VCaP (cell line): ENCODE results near the gene GRHL3.
A peak's percentile ranks its signal among the peaks of the same experiment; 100 is the strongest.

Experiments
- H3K27ac ChIP-seq: fragments of 450-650 bp; 2 replicates; pipeline ENCODE4 v1.5.1; 2017
- TF ChIP-seq, protein P1 (sequence below): fragments of 450-650 bp; conservative IDR thresholded peaks from 2 replicates; pipeline ENCODE4 v1.5.1; 2017; ENCODE audit warnings: mild to moderate bottlenecking, moderate library complexity

Gene GRHL3

DNA sequence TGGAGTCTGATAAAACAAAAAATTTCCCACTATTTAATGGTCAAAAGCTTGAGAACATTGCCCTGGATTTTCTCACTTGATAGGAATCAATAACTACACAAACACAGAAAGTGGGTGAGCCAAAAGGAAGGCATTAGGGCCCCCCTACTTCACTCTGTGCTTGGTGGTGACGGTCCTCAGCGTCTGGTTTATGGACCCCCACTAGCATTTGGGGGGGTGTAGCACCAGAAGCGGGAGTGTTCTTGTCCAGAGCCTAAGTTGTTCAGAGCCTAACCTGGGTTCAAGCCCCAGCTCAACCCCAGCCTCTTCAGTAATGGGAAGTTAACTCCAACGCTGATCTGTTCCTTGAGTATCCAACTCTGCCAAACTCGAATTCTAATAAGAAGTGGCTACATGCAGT is 61.4 kb downstream of the GRHL3 start:
- no peak overlapping the region for H3K27ac ChIP-seq

DNA sequence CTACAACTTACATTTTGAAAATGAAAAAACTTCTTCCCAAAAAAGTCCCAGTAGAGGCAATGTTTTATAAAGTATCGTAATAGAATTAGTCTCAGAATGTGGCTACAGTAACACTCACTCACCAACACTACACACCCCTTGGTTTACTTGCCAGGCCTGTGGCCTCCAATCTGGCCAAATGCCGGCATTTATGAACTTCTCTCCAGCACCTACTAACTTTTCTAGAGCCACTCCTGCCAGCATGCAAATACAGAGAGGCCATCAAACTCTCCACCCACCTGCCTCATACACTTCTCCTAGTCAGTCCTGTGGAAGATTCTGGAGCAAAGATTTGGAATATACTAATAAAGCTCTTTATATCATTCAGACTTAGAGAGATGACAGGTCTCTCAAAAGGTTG is 62.1 kb downstream of the GRHL3 start:
- H3K27ac ChIP-seq: no peak overlapping the region
- TF ChIP-seq, protein P1, sequence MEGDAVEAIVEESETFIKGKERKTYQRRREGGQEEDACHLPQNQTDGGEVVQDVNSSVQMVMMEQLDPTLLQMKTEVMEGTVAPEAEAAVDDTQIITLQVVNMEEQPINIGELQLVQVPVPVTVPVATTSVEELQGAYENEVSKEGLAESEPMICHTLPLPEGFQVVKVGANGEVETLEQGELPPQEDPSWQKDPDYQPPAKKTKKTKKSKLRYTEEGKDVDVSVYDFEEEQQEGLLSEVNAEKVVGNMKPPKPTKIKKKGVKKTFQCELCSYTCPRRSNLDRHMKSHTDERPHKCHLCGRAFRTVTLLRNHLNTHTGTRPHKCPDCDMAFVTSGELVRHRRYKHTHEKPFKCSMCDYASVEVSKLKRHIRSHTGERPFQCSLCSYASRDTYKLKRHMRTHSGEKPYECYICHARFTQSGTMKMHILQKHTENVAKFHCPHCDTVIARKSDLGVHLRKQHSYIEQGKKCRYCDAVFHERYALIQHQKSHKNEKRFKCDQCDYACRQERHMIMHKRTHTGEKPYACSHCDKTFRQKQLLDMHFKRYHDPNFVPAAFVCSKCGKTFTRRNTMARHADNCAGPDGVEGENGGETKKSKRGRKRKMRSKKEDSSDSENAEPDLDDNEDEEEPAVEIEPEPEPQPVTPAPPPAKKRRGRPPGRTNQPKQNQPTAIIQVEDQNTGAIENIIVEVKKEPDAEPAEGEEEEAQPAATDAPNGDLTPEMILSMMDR: no peak

More for the DNA sequence above, 61.4 kb downstream of the GRHL3 start:
- TF ChIP-seq, protein P1: no peak

DNA sequence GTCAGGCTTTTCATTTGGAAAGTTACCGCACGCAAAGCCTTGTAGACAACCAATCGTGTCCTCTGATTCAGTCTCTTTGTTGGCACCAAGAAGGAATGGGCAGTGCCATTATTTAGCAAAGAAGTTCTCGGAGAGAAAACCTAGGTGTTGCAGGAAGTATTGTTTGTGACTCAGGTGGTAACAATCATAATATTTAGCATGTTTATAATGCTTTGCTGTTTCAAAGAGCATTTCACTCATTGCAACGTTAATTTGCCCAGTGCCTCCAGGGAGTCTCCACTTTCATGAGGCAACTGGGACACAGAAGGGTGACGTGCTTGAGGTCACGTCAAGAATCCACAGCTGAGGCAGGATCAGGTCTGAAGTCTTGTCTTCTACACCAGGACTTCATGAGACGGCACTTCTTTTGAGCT is 63.0 kb downstream of the GRHL3 start:
- TF ChIP-seq, protein P1: no peak

DNA sequence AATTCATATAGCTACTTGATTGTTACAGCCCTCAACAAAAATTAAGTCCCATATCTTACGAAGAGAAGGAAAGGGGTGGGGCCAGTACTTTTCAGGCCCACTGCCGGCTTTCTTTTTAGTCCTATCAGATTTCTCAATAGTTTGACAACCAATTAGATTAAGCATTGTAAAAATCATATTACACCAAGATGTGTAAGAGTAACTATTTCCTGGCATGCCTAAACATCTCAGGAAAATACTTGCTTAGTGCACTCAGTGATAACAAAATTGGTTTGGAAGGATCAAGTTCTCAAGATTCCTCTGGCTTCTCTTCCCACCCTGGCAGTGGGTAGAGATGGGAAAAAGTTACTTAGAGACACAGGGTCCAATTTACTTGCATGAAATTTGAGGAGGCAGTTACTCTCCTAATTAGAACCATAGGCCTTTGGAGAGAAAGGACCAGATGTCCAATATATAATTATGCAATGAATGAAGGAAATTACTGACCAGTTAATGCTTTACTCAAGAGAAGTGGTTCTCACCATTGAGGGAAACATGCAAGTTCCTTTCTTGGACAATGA is 64.3 kb downstream of the GRHL3 start:
- TF ChIP-seq, protein P1: no peak
- no peak overlapping the region for H3K27ac ChIP-seq

More for the DNA sequence above, 63.0 kb downstream of the GRHL3 start:
- no peak overlapping the region for H3K27ac ChIP-seq

DNA sequence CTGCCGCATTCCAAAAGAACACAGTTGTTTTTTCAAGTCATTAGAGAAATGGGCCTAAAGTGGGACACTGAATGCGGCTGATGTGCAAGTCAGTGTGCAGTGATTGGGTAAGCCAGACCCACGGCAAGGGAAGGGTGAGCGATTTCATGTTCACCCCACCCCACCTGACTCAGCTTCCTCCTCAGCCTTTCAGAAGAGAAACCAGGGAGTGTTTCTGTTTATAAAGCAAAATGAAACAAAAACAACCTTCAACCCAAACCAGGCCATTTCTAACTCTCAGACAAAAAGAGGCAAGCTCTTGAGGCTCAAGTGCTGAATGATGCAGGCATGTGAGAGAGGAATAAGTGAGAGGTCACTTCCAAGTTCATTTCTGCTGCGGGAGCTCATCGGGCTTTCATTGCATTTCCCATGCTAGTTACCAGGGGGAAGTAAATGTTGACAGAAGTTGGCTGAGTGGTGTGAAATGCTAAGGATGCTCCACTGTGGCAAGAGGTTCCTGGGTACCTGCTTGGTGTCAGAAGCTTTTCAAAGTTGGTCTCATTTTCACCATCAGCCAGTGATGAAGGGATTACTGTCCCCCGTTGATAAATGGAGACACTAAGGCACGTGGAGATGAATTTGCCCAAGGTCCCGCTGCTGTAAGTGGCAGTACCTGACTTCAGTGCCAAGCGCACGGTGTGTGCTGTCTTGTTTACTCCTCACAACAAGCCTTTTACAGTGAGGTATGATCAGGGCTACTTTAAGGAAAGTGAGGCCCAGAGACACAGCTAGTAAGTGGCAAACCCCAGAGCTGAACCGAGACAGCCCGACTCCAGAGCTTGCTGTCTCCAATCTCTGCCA is 65.3 kb downstream of the GRHL3 start:
- H3K27ac ChIP-seq: peak overlapping the region; percentile 36
- TF ChIP-seq, protein P1: no peak

DNA sequence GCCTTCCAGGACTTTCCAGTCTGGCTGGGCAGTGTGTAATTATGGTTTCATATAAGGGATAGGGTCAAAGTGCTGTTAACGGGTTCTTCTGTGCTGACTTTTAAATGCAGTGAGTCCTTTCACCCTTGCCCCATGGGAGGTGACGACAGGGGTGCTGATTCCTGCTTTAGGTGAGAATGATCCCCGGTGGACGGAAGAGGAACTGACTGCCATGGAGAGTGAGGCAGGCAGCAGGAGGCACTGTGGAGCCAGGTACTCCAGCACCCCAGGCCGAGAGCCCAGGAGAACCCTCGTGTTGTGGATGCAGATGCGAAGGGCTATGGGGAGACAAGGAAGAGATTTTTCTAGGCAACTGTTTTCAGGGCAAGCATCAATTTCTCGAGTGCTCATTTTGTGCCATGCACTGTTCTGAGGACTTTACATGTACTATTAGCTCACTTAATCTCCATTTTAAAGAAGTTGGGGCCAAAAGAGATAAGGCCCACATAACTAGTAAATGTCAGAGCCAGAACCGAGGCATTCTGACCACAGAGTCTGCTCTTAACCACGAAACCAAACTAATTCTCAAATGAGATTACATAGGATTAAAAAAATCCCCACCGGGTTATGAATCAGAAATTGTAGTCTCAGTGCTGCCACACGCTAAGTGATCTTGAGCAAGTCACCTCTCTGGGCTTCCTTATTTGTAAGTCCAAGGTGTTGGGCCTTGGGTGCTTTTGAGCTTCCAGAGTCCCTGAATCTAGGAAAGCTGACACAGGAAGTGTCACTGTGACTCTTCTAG is 66.2 kb downstream of the GRHL3 start:
- TF ChIP-seq, protein P1: peak; percentile 59
- peak overlapping the region; percentile 36 for H3K27ac ChIP-seq

DNA sequence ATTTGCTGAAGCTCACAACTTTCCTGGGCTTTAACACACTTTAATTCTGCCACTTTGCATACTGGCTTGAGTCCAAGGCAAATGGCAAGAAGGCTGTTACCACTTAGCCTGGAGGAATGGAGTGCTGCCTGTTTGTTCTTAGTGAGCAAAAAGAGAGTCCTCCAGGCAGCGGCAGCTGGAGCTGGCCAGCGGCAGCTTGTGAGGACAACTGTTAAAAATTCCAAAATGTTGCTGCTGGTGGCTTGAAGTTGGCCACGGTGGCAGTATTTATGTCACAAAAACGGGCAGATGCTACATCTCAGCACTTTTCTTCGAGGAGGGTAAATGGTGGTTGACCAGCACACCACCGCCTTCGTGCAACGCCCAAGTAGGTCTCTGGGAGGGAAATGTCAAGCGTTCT is 67.1 kb downstream of the GRHL3 start:
- peak overlapping the region; percentile 36; the same call in 1 of the 2 replicates for H3K27ac ChIP-seq
- TF ChIP-seq, protein P1: no peak
